ENCODE measurements around the gene PPP4R1. TPM values are rescaled to one million over a fixed set of nuclear protein-coding genes. Genes with fewer than 3 reads are reported as not detected.

The PPP4R1 gene
- total RNA-seq, 1 experiment from 2014 or later: 66.7 TPM

- DNase-seq (ENCODE audit: low read depth, low spot score) (no peak), ATAC-seq (no peak)
- Histone ChIP-seq H2AFZ (ENCODE audit: low read depth, low read length, poor library complexity, severe bottlenecking) (no peak overlapping the region), H3K4me3 (replicated peaks in 1 of 2; ENCODE audit: low read depth in 1 of 2, low read length in 2 of 2) (no peak overlapping the region), H3K27me3 (ENCODE audit: insufficient read depth, low read length) (no peaks in the 10 kb centered on the region), H3K9me3 (ENCODE audit: control insufficient read depth in 1 of 2, insufficient read depth in 1 of 2, low read depth in 1 of 2, low read length in 2 of 2) (peaks cover 0 to 4% of the 10 kb centered on the region in 2 experiments; a peak in 1 of 4 replicates), H3K36me3 (ENCODE audit: control insufficient read depth in 1 of 2, insufficient read depth in 2 of 2, low read length in 2 of 2) (peaks cover 32 to 50% of the 10 kb centered on the region in 2 experiments), H3K9me2 (ENCODE audit: insufficient read depth) (no peaks in the 10 kb centered on the region), H3K9ac (ENCODE audit: low read length) (no peak overlapping the region), H3K79me2 (ENCODE audit: insufficient read depth, low read length) (peaks cover 6% of the 10 kb centered on the region; the same call in 1 of the 2 replicates), H3K27ac (ENCODE audit: low read depth, low read length) (no peak overlapping the region), H3K4me2 (ENCODE audit: low read length) (no peak overlapping the region), H3K4me1 (ENCODE audit: control insufficient read depth in 1 of 2, insufficient read depth in 2 of 2, low read length in 2 of 2) (no peaks in the 10 kb centered on the region), H4K20me1 (ENCODE audit: insufficient read depth) (no peaks in the 10 kb centered on the region)
- TF ChIP-seq JUND (IDR thresholded peaks at IDR 0.05) (no peak), CBX3 (IDR thresholded peaks at IDR 0.05; ENCODE audit: low read depth) (no peak), SP1 (IDR thresholded peaks at IDR 0.05; ENCODE audit: low read depth) (no peak), POLR2A (IDR thresholded peaks at IDR 0.05; ENCODE audit: borderline replicate concordance, extremely low read depth, insufficient read depth, insufficient read length) (no peak)
- no TSS peak for BruUV-seq (replicated peaks)
- RAD21 ChIA-PET (ENCODE audit: low non-redundant PET in 1 of 2, low total read pairs in 2 of 2, uncharacterized antibody in 2 of 2, unreplicated experiment in 2 of 2): no interaction called here
- intact Hi-C loops (cut with micrococcal nuclease): no loop called here
- CTCF ChIA-PET: no interaction called here
- POLR2A ChIA-PET: no interaction called here
Observed at GRCh38 chr18:9550429-9550828, 63.9 kb downstream of the PPP4R1 start.

- Histone ChIP-seq H3K79me2 (ENCODE audit: insufficient read depth, low read length) (peaks cover 6% of the 10 kb centered on the region; the same call in 1 of the 2 replicates), H3K27ac (ENCODE audit: low read depth, low read length) (no peak overlapping the region), H3K4me3 (replicated peaks in 1 of 2; ENCODE audit: low read depth in 1 of 2, low read length in 2 of 2) (no peak overlapping the region), H2AFZ (ENCODE audit: low read depth, low read length, poor library complexity, severe bottlenecking) (no peak overlapping the region), H3K4me2 (ENCODE audit: low read length) (no peak overlapping the region), H3K27me3 (ENCODE audit: insufficient read depth, low read length) (no peaks in the 10 kb centered on the region), H3K9ac (ENCODE audit: low read length) (no peak overlapping the region), H3K36me3 (ENCODE audit: control insufficient read depth in 1 of 2, insufficient read depth in 2 of 2, low read length in 2 of 2) (peaks cover 32 to 43% of the 10 kb centered on the region in 2 experiments), H3K9me2 (ENCODE audit: insufficient read depth) (no peaks in the 10 kb centered on the region), H3K4me1 (ENCODE audit: control insufficient read depth in 1 of 2, insufficient read depth in 2 of 2, low read length in 2 of 2) (no peaks in the 10 kb centered on the region), H4K20me1 (ENCODE audit: insufficient read depth) (no peaks in the 10 kb centered on the region), H3K9me3 (ENCODE audit: control insufficient read depth in 1 of 2, insufficient read depth in 1 of 2, low read depth in 1 of 2, low read length in 2 of 2) (peaks cover 0 to 4% of the 10 kb centered on the region in 2 experiments; a peak in 1 of 4 replicates)
- intact Hi-C loops (cut with micrococcal nuclease): no loop called here
- BruUV-seq (replicated peaks): no TSS peak
- RAD21 ChIA-PET (ENCODE audit: low non-redundant PET in 1 of 2, low total read pairs in 2 of 2, uncharacterized antibody in 2 of 2, unreplicated experiment in 2 of 2): no interaction called here
- DNase-seq (ENCODE audit: low read depth, low spot score): no peak
- CTCF ChIA-PET: no interaction called here
- ATAC-seq: peak; percentile 72
- POLR2A ChIA-PET: no interaction called here
- TF ChIP-seq CTCF (IDR thresholded peaks at IDR 0.05 in 2 of 3, conservative IDR thresholded peaks at IDR 0.05 in 1 of 3; ENCODE audit: borderline replicate concordance in 1 of 3, insufficient read depth in 1 of 3, low read depth in 2 of 3, low read length in 2 of 3) (peak in 2 of 3 experiments; percentile 39 to 48; a peak in 4 of 6 replicates), CEBPB (IDR thresholded peaks at IDR 0.05; ENCODE audit: low read depth) (no peak), RAD21 (IDR thresholded peaks at IDR 0.05; ENCODE audit: low read depth) (peak; percentile 34)
Observed at GRCh38 chr18:9549405-9549804, 65.0 kb downstream of the PPP4R1 start.

Measured in HCT116 (cell line).